Measurements from ENCODE around the gene GNAT1.

DNA sequence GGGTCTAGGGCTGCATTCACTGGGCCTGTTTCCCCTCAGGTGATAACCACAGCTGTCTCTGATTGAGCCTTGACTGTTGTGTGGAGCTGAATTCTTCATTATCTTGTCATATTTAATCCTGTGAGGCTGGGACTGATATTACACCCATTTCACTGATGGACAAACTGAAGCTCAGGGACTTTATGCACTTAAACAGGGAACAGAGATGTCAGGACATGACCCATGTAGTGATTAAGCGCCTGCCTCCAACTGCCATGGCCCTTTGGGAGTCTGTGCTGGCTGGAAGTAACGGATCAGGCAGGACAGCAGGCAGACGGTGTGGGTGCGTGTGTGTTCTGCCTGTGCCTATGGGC, 52.1 kb downstream of the GNAT1 start:
- no peak for TF ChIP-seq CTCF (IDR thresholded peaks at IDR 0.05)
- TF ChIP-seq POLR2A (IDR thresholded peaks at IDR 0.05; ENCODE audit: low read length): no peak
- no peak for TF ChIP-seq BCL3 (IDR thresholded peaks at IDR 0.05)
- no peak for TF ChIP-seq RAD21 (conservative IDR thresholded peaks at IDR 0.05 in 1 of 2, IDR thresholded peaks at IDR 0.05 in 1 of 2)
- TF ChIP-seq REST (IDR thresholded peaks at IDR 0.05): no peak
- TF ChIP-seq BHLHE40 (IDR thresholded peaks at IDR 0.05; ENCODE audit: low read depth, low read length): no peak
- no peak for TF ChIP-seq USF2 (IDR thresholded peaks at IDR 0.05)
- TF ChIP-seq, protein P1, sequence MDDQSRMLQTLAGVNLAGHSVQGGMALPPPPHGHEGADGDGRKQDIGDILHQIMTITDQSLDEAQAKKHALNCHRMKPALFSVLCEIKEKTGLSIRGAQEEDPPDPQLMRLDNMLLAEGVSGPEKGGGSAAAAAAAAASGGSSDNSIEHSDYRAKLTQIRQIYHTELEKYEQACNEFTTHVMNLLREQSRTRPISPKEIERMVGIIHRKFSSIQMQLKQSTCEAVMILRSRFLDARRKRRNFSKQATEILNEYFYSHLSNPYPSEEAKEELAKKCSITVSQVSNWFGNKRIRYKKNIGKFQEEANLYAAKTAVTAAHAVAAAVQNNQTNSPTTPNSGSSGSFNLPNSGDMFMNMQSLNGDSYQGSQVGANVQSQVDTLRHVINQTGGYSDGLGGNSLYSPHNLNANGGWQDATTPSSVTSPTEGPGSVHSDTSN (IDR thresholded peaks at IDR 0.05): no peak
- no peak for TF ChIP-seq RARB (CRISPR knock-in tag; IDR thresholded peaks at IDR 0.05)
- no peak for TF ChIP-seq RFX5 (IDR thresholded peaks at IDR 0.05)
- TF ChIP-seq HDAC2 (IDR thresholded peaks at IDR 0.05): no peak
- no peak for TF ChIP-seq ZFP36 (IDR thresholded peaks at IDR 0.05; ENCODE audit: borderline replicate concordance, partially characterized antibody)
- no peak for TF ChIP-seq NR3C1 (IDR thresholded peaks at IDR 0.05)
